NCI-H1048 (cell line): ENCODE data around the gene STK32A.

Experiments
- DNase-seq: peaks from one replicate; lab custom pipeline; 2025; lab: John Stamatoyannopoulos, UW

The STK32A gene

DNA sequence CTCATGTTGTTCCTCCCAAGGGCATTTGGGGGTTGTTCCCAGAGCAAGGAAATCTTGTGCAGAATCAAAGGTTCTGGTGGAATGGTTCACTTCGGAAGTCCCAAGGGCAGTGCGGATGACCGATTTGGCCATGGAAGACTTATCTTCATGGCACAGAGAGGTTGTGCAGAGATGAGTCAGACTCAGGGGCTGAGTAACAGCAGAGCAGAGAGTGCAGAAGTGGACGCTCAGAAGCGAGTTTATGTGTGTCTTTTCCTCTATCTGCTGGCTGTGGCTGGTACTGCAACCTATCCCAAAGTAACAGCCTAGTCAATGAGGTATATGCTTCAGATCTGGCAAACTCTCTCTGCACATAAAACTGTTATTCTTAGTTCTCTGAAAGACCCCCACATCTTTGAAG is 157.0 kb downstream of the STK32A start:
- DNase-seq: no peak

DNA sequence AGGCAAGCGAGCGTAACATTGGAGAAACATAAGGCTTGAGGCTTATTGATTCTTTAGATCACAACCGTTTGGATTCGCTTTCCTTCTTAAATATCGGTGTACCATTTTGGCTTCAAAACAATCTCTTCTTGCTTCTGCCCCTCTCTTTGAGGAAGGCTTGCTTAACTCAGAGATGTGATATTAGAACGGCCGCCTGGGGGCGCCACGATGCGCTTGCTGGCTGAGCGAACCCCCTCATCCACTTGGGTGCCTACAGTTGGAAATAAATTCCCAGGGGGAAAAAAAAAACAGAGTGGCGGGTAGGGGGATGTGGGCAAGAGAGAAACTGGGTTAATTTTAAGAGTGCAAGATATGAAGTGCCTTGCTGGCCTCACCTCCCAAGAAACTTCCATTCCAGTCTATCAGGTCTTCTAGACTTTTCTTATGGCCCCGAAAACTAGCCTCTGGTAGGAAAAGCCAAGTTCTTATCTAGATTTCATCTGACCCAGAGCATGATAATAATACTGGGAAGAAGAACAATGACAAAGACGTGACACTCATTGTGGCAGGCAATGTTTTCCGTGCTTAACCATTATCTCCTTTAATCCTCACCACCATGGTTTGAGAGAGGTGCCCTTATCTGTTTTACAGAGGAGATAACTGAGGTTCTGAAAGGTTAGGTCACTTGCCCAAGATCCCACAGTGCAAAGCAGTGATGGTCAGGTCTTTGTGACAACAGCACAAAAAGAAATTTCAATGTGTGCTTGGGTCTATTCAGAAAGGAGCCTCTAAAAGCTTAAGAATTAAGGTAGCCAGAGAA is 159.2 kb downstream of the STK32A start:
- DNase-seq: no peak

DNA sequence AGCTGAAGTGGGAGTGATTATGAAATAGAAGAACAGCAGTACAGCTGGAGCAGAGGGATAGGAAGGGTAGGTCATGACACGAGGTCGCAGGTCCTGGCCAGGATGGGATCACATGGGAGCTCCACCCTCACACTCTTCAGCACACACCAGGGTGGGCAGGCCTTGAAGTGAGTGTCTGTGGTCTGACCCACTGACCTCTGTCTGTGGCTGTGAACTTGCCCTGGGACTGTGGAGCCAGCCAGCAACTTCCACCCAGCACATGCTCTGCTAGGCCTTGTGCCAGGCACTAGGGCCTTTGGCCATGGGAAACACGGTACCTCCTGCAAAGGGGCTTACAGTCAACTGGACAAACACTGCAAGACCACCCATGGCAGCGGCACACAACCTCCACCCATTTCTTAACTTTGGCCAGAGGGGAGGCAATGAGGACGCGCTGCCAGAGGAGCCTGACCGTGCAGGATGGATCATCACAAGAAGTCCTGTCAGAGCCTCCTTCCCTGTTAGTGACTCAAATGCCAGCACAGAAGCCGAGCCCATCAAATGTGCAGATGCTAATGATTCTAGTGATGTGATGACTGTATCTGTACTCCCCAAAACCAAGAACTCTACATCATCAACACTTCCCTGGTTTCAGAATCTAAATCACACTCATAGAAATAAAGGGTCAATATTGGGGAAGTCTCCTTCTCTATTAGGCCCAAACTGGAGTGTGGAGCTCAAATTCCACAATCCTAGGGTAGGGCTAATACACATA is 161.4 kb downstream of the STK32A start:
- DNase-seq: no peak

DNA sequence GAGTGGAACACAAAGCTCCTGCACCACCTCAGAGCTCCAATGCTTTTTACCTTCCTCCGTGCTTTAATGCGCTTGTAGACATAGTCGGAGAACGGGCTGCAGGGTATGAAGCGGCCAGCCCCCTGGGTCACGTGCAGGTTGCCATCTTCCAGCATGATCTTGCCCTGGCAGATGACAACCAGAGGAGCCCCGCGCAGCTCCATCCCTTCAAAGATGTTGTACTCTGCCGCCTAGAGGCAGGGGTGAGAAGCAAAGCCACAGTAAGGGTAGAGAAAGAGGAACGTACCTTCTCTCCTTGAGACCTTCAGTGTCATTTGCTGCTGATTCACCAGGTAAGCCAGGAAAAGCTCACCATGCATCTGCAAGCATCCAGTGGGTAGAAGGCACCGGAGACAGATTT is 162.8 kb downstream of the STK32A start:
- DNase-seq: no peak

DNA sequence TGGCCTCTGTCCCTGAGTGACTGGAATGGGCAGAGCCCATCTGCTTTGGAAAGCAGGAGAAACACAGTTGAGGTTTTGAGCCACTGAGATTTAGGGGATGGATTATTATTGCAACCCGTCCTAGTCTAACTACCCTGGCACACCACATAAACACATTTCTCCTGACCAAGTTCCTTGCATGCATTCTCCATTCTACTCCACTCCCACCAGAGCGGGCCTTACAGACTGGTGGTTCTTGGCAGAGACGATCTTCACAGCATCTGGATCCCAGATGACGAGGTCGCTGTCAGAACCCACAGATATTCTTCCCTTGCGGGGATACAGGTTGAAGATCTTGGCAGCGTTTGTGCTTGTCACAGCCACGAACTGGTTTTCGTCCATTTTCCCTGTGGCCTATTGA is 164.0 kb downstream of the STK32A start:
- no peak for DNase-seq

DNA sequence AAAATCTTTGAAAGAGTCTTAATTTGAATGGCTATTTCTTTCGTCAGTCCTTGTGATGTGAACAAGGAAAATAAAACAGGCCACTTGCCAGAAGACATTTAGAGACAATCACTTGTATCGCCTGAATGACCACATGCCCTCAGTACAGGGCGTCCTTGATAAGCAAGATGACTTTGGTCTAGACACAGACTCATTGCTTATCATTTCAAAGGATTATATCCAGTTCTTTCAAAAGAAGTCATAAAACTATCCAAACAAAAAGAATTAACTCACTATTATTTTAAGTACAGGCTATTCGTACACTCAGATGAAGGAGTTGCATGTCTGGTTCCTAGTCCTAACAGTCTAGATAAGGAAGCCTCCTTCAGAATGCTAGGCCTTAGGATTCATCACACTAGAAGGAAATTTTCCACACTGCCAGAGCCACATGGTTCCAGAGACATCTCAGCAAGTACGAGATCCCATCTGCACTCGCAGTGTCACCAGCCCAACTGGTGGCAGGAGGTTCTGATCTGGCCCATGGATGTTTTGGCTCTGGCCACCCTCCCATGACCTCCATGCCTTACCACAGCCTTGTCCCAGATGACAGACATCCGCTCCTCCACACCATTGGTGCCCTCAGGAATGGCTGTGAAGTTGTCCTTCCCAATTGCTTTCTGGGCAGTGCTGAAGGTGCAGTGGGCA is 165.4 kb downstream of the STK32A start:
- no peak for DNase-seq

DNA sequence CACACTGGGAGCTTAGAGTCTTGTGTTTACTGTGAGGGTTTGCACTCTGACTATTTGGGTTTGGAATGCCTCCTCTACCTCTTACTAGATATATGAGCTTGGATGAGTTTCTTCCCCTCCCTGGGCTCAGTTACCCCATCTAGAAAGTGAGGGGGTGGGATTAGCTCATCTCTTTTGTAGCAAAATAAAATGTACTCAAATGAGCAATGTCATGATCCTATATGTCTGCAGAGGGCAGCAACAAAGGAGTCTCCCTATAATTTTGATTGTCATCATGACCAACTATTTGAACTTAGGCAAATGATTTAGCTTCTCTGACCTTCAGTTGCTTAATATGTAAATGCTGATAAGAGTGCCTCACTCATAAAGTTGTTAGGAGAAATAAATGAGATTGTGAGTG is 166.1 kb downstream of the STK32A start:
- no peak for DNase-seq

DNA sequence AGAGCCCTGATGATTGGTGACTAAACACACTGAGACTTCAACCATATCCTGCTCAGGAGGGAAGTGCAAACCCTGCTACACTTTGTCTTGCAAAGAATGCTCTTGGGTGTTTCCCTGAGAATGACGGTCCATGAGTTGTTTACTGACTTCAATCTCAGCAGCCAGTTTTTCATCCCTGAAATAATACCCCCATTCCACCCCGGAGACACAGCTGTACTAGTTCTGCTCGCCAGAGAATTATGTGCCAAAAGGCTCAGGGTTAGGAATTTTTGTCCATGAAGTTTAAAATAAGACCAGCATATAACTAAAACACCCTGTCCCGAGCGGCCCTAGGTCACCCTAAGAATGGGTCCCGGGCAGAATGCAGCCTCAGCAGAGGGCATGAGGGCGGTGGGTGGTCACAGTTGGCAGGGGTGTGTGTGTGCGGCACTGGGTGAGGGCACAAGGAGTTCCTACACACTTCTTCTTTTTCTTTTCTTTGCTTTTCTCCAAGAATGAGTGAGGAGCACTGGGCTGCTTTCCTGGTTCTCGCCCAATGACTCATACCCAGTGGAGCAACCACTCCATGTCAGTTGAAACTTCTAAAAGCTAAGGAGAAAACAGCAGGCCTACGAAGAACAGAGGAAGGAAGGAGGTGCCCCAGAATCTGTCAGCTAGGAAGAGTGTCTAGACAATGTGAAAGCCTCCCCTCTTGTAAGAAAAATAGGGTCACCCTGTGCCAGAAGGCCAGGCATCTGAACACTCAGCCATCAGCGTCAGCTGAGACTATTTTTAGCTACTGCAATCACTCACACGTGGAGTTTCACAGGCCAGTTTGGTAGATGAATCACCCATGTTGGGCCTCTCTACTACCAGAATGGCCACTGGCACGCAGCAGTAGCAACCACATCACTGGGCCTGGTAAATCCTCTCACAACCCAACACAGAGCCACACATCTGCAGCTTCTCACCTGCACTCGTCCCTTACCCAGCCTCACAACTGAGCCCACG is 169.1 kb downstream of the STK32A start:
- DNase-seq: no peak

DNA sequence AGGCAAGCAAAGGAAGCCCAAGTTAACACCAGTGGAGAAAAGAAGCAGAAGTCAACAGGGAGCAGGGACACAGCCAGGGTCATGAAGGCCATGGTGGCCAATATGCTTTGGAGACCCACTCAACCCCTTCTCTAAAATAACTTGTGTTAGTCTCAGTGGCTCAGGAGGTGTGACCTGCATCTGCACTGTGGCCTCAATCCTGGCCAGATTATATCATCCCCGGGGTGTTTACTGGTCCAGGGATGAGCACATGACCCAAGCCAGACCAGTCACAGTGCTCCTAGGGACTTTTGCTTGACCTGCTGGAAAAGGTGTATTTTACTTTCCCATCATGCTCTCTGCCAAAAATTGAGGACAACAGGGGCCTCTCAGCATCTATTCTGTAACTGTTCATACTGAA is 169.9 kb downstream of the STK32A start:
- DNase-seq: no peak

DNA sequence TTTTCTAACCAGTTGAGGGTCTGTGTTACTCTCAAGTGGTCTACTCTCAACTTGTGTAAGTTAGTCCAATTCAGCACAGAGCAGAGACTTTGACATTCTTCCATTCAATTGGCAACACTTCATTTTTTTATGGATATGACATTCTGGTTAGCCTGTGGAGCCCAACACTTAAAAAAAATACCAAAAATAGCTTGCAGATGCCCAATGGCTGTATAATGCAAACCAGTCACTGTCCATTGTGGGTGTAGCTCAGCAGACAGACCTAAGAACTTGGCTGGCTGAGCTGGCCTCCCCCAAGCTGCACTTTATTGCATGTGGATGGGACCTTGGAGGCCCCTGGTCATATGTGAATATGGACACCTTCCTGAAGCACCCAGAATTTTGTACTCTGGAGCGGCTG is 171.8 kb downstream of the STK32A start:
- no peak for DNase-seq

DNA sequence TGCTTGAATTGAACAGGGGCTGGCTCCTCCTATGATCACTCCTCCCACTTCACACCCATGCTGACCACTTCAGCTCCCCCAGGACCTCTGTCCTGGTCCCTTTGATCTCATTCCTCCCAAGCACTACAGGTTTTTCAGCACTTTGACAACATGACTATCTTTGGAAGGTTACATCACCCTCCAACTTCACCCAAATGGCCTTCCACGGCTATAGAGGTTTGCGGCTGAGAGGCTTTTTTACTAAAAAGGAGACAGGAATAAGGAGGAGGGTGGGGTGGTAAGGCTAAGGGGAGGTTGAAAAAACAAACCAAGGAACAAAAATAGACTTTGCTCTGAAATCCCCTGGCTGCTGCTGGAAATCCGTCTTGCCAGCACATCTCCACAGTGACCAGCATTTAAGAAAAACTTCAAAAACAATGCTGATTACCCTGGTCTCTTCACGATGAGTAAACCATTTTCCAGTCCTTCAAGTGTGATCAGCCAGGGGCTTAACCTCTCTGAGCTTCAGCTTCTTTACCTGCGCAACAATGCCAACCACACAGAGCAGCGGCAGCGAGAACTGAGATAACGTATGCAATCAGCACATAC is 172.4 kb downstream of the STK32A start:
- no peak for DNase-seq

DNA sequence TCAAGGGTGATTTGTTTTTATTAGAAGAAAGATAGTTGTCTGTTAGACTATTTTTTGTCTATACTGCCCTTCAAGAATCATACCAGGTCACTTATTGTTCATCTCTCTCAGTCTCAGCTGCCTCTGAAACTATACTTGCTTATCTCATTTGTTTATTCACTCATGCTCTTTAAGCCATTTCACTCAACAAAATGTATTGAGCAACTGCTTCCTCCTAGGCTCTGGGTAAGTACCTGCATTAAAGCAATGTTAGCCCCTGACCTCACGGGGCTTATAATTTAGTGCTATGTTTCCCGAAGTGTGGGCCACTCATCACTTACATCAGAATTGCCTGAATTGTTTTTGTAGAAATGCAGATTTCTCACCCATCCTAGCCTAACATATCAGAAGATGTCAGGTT is 174.2 kb downstream of the STK32A start:
- DNase-seq: no peak

DNA sequence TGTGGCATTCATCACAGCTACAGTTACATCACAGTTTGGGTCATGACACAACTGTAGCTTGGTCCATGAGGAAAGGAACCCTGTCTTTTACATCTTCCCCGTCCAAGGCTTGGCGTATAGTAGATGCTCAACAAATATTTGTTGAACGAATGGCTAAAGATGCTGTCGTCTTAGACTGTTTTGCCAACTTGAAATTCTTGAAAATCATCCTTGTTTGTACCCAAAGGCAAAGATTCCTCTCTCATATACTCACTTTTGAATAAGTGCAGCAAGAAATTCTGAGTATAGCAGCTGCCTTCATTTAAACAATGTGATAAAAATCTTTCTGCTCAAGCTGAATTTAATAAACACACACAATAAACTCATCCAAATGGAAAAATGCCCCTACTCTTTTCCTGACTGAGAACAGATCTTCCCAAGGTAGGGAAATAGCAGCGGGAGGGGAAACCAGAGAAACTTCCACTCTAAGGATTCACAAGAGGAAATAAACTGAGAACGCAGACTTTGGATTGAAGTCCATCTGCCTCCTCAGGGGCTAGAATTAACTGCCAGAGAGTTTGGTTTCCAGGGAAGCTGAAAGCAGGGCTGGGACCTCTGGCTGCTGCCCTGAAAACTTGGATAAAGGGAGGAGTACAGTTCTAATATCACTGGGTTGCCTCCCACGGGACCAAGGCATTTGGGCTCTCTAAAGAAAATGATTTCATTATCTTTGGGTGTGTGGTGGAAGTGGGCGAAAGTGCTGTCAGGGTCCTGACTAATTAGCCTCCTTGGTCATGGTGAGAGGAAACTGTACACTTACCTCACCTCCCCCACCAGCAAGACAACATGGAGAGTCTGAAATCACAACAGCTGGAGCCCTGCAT is 175.9 kb downstream of the STK32A start:
- no peak for DNase-seq

DNA sequence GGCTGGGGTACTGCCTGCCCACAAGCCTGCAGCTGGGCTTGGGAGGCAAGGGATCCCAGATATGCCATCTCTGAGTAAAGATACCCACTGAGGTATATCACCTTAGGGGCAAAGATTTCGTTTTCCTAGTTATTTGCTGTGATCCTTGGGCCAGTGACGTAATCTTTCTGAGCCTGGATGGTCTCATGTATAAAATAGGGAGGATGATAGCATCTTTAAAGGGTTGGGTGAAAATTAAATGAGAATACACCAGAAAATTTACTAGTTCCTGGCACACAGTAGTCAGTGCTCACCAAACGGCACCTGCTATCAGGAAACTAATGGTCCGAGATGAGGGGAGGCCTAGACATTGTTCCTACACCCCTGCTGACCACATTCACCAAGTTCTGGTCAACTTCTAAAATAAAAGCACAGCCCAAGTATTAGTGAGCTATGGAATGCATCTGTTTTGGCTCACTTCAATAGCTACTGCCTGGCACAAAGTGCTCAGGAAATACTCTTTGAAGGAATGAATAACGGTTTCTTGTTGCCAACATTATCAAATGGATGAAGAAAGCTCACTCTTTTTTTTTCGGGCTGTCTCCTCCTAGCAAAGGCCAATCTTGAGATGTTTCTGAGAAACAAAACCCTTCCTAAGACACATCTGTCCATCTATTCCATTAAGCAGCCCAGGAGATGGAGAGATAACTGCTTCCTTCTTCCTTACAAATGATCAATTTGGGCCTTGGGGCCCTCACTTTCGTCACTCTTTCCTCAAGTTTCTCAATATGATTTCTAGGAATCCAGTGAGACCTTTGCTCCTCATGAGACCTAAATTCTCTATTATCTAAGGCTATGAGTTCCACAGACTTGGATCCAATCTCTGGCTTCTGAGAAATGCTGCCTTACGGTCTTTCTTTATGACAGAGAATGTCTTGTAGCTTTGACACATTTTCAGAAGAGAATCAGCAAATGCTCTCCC is 176.8 kb downstream of the STK32A start:
- DNase-seq: no peak

DNA sequence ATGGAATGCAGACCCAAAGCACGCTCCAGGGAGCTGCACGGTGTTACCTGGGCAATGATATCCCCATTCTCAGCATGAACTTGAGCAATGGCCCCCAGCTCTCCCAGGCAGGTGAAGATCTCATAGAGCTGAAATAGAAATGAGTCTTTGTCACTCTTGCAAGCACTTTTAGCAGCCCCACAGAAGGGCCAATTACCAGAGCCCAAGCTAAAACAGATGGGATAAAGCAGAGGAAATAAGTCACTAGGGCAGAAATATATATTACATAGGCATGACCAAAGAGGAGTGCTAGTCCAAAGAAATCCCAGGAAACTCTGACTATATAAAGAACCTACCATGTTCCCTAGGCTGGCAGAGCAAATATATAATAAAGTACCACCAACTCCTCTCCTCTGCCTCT is 177.7 kb downstream of the STK32A start:
- DNase-seq: no peak

DNA sequence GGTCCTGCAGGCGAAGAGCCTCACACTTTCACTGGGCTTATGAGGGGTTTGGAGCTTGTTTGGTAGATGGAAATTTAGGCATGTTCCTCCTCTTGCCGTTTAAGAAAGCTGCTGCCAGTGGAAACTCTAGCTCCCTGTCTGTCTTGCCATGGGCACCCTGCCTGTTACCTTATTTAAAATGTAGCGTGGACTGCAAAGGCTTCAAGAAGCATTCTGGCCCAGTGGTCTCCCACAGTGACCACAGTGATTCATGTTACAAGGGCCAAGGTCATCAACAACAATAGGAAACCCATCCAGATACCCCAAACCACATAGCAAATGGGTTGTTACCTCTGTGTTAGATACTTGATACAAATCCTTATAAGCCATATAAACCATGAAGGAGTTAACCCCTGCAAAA is 178.4 kb downstream of the STK32A start:
- DNase-seq: no peak

DNA sequence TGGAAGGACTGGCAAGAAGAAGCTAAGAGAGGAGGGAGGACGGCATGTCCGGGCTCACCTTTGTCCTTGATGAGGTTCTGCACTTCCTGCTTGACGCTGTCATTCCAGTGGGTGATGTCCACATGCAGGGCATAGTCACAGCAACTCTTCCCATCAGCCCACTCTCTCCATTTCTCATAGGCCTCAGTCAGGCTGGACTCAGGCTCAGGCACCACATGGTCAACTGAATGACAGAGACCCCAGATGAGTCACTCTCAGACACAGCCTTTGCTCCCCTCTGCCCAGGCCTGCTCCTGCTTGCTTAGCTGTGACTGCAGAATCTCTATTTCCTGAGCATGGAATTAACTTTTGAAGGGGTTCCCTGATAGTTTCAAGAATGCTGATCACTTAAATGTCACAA is 180.8 kb downstream of the STK32A start:
- no peak for DNase-seq

DNA sequence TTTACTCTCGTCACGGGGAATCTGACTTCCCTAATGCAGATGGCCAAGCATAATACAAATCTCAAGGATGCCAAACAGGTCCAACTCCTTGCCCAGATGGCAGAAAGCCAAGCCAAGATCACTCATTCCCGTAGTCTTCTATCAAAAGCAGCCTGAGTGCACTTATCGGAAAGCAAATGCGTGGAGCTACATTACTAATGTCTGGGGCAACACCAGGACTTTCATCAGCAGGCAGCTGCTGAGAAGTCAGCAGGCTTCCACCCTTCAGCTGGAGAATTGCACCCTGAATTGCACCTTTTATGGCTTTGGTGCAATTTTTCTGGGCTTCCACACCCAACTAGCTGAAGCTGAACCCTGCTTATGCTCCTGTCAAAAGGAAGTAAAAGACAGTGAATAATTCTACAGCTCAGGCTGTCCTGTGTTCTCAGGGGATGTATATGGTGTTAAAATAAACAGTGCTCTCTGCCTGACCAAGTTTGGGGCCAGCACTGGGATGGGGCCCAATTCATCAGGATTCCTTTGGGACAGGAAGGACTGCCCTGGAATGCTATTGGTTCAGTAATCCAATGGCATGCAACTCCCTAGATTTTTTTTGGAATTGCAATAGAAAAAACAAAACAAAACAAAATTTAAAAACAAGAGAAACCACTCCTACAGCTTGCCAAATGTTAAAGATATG is 182.4 kb downstream of the STK32A start:
- DNase-seq: no peak

DNA sequence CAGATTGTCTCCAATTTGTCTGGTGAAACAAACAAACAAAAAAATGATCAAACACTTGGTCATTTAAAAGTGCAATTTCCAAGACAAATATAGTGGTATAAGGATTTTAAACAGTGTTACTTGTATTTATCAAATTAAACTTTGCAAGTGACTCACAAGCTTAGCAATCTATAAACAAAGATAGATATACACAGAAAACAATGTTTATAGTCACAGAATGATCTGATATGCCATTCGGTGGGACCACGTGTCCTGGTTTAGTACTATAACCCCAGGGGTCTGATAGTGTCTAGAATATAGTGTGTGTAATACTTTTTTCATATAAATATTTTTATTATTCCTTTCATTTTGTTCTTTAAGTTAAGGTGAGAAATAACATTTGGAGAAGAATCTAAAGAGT is 183.8 kb downstream of the STK32A start:
- no peak for DNase-seq
